Heart left ventricle (tissue), 16 donors: Measurements from ENCODE around the gene DIS3L2. TPM values are rescaled to one million over a fixed set of nuclear protein-coding genes. Genes with fewer than 3 reads are reported as not detected.

Experiments used
- ATAC-seq, 4 donors: fragments of 200-7000 bp; cut with Tn5 transposase; one replicate each; pipeline ENCODE4 v1.9.1; 2020 to 2022; ENCODE audit warnings: moderate library complexity in 4 of 4, mild to moderate bottlenecking in 3 of 4, moderate number of reproducible peaks in 1 of 4
- DNase-seq, 5 donors: peaks; one replicate each; pipeline ENCODE4 v3.0.0-alpha.2; 2020
- H3K27ac ChIP-seq, 12 donors: fragments of 200-600 bp; sonication (generic) in 4 of 12; one replicate each; pipeline versions ENCODE4 v1.5.0 to v1.8.0; 2016 to 2022; ENCODE audit warnings: mild to moderate bottlenecking in 2 of 12
- H3K27me3 ChIP-seq, 9 donors: fragments of 200-600 bp; sonication (generic) in 2 of 9; one replicate each; pipeline versions ENCODE4 v1.5.1 to v1.8.0; 2016 to 2022; ENCODE audit warnings: mild to moderate bottlenecking in 3 of 9
- H3K36me3 ChIP-seq, 9 donors: fragments of 200-600 bp; sonication (generic) in 2 of 9; one replicate each; pipeline versions ENCODE4 v1.5.0 to v1.8.0; 2018 to 2022; ENCODE audit warnings: mild to moderate bottlenecking in 2 of 9
- H3K4me1 ChIP-seq, 12 donors: fragments of 200-600 bp; sonication (generic) in 4 of 12; one replicate each; pipeline versions ENCODE4 v1.5.0 to v1.8.0; 2016 to 2022; ENCODE audit warnings: mild to moderate bottlenecking in 3 of 12
- H3K4me3 ChIP-seq, 12 donors: fragments of 200-600 bp; sonication (generic) in 4 of 12; one replicate each; pipeline versions ENCODE4 v1.5.0 to v1.8.0; 2017 to 2022; ENCODE audit warnings: mild to moderate bottlenecking in 9 of 12, moderate library complexity in 4 of 12
- H3K9me3 ChIP-seq, 12 donors: fragments of 200-600 bp; sonication (generic) in 4 of 12; one replicate each; pipeline versions ENCODE4 v1.5.0 to v1.8.0; 2016 to 2022; ENCODE audit warnings: mild to moderate bottlenecking in 1 of 12
- CTCF ChIP-seq, 12 donors: fragments of 200-600 bp; sonication (generic) in 4 of 12; IDR thresholded peaks; one replicate each; pipeline versions ENCODE4 v1.5.0 to v1.8.0; 2018 to 2022; ENCODE audit warnings: antibody characterized with exemption in 12 of 12, mild to moderate bottlenecking in 5 of 12
- POLR2A ChIP-seq, 2 donors: fragments of 450-650 bp; IDR thresholded peaks; one replicate each; pipeline ENCODE4 v1.6.1; 2017; ENCODE audit warnings: antibody characterized with exemption in 2 of 2, mild to moderate bottlenecking in 2 of 2, moderate library complexity in 2 of 2
- WGBS, 4 donors: extraction: QIAGEN DNeasy Blood & Tissue Kit in 2 of 4; methylation state at CpG; one replicate each; pipeline versions ENCODE4 v1.1.5 to v1.1.7; 2013 to 2018; 5-methylcytosine and 5-hydroxymethylcytosine counted together
- intact Hi-C, 10 donors: fragments of 100-400 bp; cut with DNase I; formaldehyde crosslinking; loops; one replicate each; pipeline versions ENCODE4 v1.11.1 to v1.14.2; 2022
- polyA plus RNA-seq, 2 donors: library from polyadenylated mRNA; stranded (reverse); fragments of 200-250 nt; gene quantifications; one replicate each; pipeline ENCODE4 v1.2.3, GENCODE V29; 2013
- total RNA-seq, 9 donors: library from RNA; depleted of rRNA in 2 of 9; stranded (reverse); fragments of >200 nt in 2 of 9; fragmentation: NEBNext Ultra II Directional in 3 of 9; extraction: Animal tissue kit (Norgen Biotek cat#: 25700) in 3 of 9; gene quantifications; one replicate each; pipeline versions ENCODE4 v1.1.0 to v1.2.4, GENCODE V29; 2016 to 2023
- donor health status: ischemic (EF 13 %, LVEDD 7.1; RV severe dilation, severe dysfunction).
- donor health status: healthy with polysubstance abuse.
- donor health status: DM: no; HTN: yes; CAD: no.
- donor health status: DM: no; HTN: no; CAD: no.
- donor health status: ischemic (EF 25% LVEDD 6.9; RV normal size, moderate dysfunction).
- donor health status: ischemic (EF 25% LVEDD 5.7; RV mildly dilated, moderate dysfunction).
- donor health status: healthy.
- donor health status: DM: yes; HTN: yes; CAD: no.
- donor health status: ischemic (EF 35%, LVEDD 5.7; RV mildly dilated, moderate dysfunction).
- donor health status: nonischemic (EF 11% LVEDD 7.7; RV severe dilation, severe dysfunction).
- donor health status: DM: yes; HTN: yes; CAD: no.
- donor health status: PGD.
- donor health status: ischemic (EF 29% LVEDD 5.4; RV normal size, mild dysfunction).
- donor health status: nonischemic (EF 23%, LVEDD 6.1; RV moderate dilation, normal function).

Gene DIS3L2
- total and polyA plus RNA-seq, 11 donors, result 12.4 to 27.3 (median 21.8) TPM

- TF ChIP-seq CTCF (IDR thresholded peaks at IDR 0.05) (no peak), POLR2A (IDR thresholded peaks at IDR 0.05) (no peak)
- WGBS, 4 donors, result 87 to 94% (median 92%) methylated on average over 17 of the region's 17 CpGs
Measured at GRCh38 chr2:232341061-232341738, 379.7 kb downstream of the DIS3L2 start.

GRCh38 chr2:232341739-232342126 is 380.2 kb downstream of the DIS3L2 start:
- 95 to 97% (median 96%) methylated on average over 4 of the region's 4 CpGs for WGBS, 4 donors
- TF ChIP-seq POLR2A (IDR thresholded peaks at IDR 0.05), result no peak
- no peak for TF ChIP-seq CTCF (IDR thresholded peaks at IDR 0.05)
- no peaks in the 10 kb centered on the region for H3K4me1 ChIP-seq
- no peaks in the 10 kb centered on the region for H3K27me3 ChIP-seq
- H3K27ac ChIP-seq, result no peak overlapping the region
- DNase-seq, result peak in 2 of 5 donors; percentile 15 to 38
- peaks cover 0 to 4% (median 0%) of the 10 kb centered on the region in 9 donors for H3K36me3 ChIP-seq
- intact Hi-C loops, result loop anchor here in 1 of 10 donors (10.0 kb wide), 1 partner anchor 93 kb away; no protein-coding TSS in a partner anchor
- no peak overlapping the region for H3K4me3 ChIP-seq
- no peak for ATAC-seq
- no peaks in the 10 kb centered on the region for H3K9me3 ChIP-seq

More at GRCh38 chr2:232341061-232341738, 379.7 kb downstream of the DIS3L2 start:
- no peak overlapping the region for H3K4me3 ChIP-seq
- intact Hi-C loops, result loop anchor here in 1 of 10 donors (10.0 kb wide), 1 partner anchor 94 kb away; no protein-coding TSS in a partner anchor
- H3K27ac ChIP-seq, result no peak overlapping the region
- peaks cover 0 to 6% (median 0%) of the 10 kb centered on the region in 9 donors for H3K36me3 ChIP-seq
- no peaks in the 10 kb centered on the region for H3K27me3 ChIP-seq
- no peaks in the 10 kb centered on the region for H3K4me1 ChIP-seq
- ATAC-seq (no peak), DNase-seq (peak in 2 of 5 donors; percentile 14 to 18)
- H3K9me3 ChIP-seq, result no peaks in the 10 kb centered on the region

- peak in 2 of 5 donors; percentile 13 to 44 for DNase-seq
- no peak for ATAC-seq
- no peak overlapping the region for H3K4me3 ChIP-seq
- H3K4me1 ChIP-seq, result no peaks in the 10 kb centered on the region
- no peaks in the 10 kb centered on the region for H3K36me3 ChIP-seq
- no peaks in the 10 kb centered on the region for H3K9me3 ChIP-seq
- TF ChIP-seq CTCF (IDR thresholded peaks at IDR 0.05), result no peak
- TF ChIP-seq POLR2A (IDR thresholded peaks at IDR 0.05), result no peak
- intact Hi-C loops, result loop anchor here in 1 of 10 donors (10.0 kb wide), 1 partner anchor 92 kb away; no protein-coding TSS in a partner anchor
- WGBS, 4 donors, result 72 to 78% (median 75%) methylated on average over 18 to 19 of the region's 19 CpGs
- peaks cover 0 to 2% (median 0%) of the 10 kb centered on the region in 9 donors for H3K27me3 ChIP-seq
- H3K27ac ChIP-seq, result no peak overlapping the region
Measured at GRCh38 chr2:232342635-232343565, 381.4 kb downstream of the DIS3L2 start.

GRCh38 chr2:232343821-232344220 is 382.3 kb downstream of the DIS3L2 start:
- intact Hi-C loops, result loop anchor here in 1 of 10 donors (10.0 kb wide), 1 partner anchor 91 kb away; no protein-coding TSS in a partner anchor
- 71 to 82% (median 75%) methylated on average over 6 of the region's 6 CpGs for WGBS, 4 donors
- H3K4me1 ChIP-seq, result no peaks in the 10 kb centered on the region
- H3K27me3 ChIP-seq, result peaks cover 0 to 10% (median 0%) of the 10 kb centered on the region in 9 donors
- no peak overlapping the region for H3K4me3 ChIP-seq
- H3K9me3 ChIP-seq, result no peaks in the 10 kb centered on the region
- no peaks in the 10 kb centered on the region for H3K36me3 ChIP-seq
- no peak for DNase-seq
- TF ChIP-seq CTCF (IDR thresholded peaks at IDR 0.05) (no peak), POLR2A (IDR thresholded peaks at IDR 0.05) (no peak)
- no peak overlapping the region for H3K27ac ChIP-seq
- no peak for ATAC-seq
